ENCODE data around the gene MINDY4.

- TF ChIP-seq CTCF (IDR thresholded peaks at IDR 0.05) (no peak), POLR2A (IDR thresholded peaks at IDR 0.05) (no peak), POLR2AphosphoS5 (IDR thresholded peaks at IDR 0.05) (no peak)
Measured at GRCh38 chr7:30918676-30919075, 147.5 kb downstream of the MINDY4 start.

Measured in transverse colon (tissue), 4 donors.